ENCODE results near the gene FBF1.

FBF1 gene

GRCh38 chr17:75917141-75917916, 23.5 kb downstream of the FBF1 start:
- no peak for DNase-seq (ENCODE audit: low read depth)

DNA sequence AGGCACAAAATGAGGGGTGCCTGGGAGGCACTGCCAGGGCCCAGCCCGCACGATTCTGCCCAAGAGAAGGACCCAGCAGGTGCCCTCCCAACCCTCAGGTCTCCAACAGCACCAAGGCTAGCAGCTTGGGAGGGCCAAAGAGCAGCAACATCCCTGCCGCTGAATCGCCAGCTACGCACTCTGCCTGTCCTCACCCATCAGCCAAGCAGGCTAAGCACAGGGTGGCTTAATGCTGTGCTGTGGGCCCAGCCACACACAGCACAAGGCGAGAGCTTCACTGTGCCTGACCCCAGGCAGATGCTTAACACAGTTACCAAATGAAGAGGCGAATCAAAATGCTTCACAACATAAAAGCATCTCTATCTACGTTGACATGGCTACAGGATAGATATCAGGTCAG, 25.6 kb downstream of the FBF1 start:
- no peak for DNase-seq (ENCODE audit: low read depth)

GRCh38 chr17:75914643-75915267, 26.1 kb downstream of the FBF1 start:
- DNase-seq (ENCODE audit: low read depth), result no peak

GRCh38 chr17:75913537-75914210, 27.2 kb downstream of the FBF1 start:
- no peak for DNase-seq (ENCODE audit: low read depth)

- no peak for DNase-seq (ENCODE audit: low read depth)
These were observed 30.1 kb downstream of the FBF1 start for GRCh38 chr17:75910699-75911098.

DNA sequence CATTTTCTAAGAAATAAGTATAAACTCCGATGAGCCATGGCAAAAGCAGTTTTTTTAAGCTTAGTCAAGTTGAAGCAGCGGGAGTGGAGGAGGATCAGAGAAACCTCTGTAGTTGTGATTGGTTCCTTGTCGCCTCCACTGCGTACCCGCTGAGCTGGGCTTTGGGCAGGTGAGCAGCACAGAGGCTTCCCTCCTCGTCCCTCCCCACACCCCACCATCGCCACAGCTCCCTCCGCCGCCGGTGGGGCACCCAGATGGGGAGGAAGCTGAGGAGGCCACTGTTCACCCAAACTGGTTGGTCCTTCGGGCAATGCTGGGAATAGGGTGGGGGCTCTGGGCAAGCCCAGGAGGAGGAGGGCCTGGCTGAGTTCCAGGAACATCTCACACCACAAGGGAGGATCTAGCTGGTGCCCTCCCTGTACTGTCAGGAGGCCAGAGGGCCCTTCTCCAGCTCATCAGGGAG, 31.0 kb downstream of the FBF1 start:
- no peak for DNase-seq (ENCODE audit: low read depth)

GRCh38 chr17:75909051-75909811, 31.6 kb downstream of the FBF1 start:
- DNase-seq (ENCODE audit: low read depth), result no peak

DNA sequence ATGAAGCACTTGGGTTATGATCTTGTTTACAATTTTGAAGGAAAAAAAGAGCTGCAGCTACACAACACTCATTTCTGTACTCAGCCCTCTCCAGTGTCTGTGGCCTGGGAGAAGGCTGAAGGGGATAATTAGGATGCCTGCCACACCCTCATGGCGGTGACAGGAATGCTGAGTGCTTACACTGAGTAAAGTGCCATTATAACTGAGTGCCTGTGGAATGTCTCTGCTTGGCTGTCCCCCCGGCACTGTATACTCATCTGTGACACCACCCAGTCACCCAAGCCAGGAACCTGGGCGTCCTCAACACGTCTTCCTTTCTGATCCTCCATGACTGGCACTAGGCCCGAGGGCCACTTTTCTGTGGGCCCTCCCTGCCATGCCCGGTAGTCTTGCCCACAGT, 32.6 kb downstream of the FBF1 start:
- DNase-seq (ENCODE audit: low read depth), result no peak

DNA sequence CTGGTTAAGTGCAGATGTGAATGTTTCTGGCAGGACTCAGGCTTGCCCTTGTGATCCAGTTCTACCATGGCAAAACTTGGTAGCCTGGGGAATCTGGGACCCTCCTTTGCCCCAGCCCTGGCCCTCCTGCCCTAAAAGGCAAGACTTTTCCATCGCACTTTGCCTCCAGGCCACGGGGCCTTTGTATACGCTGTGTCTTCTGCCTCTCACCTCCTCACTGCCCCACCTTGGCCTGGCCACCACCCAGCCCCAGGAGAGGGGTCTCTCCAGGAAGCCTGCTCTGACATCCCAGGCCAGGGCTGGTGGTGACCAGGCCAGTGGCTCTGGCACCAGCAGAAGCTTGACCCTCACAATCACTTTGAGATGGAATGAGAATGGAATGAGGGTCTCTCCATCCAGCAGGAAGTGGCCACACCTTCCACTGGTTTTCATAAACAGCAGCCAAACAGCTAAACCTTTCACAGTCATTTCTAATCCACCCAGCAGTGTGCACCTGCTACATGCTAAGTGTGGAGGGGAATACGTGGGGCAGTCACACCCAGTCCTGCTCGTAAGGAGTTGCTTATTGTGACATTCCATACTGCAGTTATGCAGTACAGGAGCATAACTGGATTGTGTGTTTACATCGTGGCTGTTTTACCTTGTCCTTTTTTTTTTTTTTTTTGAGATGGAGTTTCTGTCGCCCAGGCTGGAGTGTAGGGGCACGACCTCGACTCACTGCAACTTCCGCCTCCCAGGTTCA, 34.5 kb downstream of the FBF1 start:
- DNase-seq (ENCODE audit: low read depth), result no peak

DNA sequence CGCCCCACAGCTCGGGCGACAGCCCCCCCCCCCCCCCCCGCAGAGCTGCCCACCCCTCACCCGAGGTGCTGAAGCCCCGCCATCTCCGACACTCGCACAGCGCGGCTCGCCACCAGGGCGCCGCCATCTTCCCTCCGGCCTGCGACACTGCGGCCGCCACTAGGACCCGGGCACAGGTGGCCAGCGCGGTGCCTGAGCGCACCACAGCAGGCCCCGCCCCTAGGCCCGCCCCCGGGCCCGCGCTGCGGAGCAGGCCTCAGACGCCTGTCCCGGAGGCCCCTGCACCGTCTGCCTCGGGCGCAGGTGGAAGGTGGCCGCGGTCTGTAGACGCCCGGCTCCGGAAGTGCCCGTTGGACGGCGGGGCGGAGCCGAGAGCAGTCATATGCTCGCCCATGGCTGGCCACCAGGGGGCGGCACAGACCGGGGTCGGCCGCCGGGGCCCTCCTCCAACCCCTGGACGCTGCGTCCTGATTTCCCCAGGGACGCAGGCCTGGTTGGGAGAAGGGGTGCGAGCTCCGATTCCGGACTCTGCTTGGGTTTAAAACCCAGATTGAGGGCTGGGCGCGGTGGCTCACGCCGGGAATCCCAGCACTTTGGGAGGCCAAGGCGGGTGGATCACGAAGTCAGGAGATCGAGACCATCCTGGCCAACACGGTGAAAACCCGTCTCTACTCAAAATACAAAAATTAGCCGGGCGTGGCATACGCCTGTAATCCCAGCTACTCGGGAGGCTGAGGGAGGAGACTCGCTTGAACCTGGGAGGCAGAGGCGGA, 35.9 kb downstream of the FBF1 start, which contains the start of gene MRPL38:
MRPL38 (minus strand) TSS at position 136 of the 773 bp plus-strand sequence; CDS start at position 127, 9 bp downstream.
- peak; percentile 83 for DNase-seq (ENCODE audit: low read depth)

DNA sequence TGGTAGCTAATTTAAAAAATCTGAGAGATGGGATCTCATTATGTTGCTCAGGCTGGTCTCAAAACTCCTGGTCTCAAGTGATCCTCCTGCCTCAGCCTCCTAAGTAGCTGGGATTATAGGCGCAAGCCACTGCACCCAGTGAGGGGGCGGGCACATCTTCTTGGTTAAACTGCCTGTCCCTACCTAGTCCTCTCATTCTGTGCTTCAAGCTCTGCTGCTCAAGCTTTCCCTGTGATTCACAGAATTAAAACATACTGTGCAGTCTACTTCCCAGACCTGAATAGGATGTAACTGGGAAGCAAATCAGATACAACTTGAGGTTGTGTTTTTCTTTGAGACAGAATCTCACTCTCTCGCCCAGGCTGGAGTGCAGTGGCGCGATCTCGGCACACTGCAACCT, 38.4 kb downstream of the FBF1 start:
- no peak for DNase-seq (ENCODE audit: low read depth)

- no peak for DNase-seq (ENCODE audit: low read depth)
These were observed 39.1 kb downstream of the FBF1 start for GRCh38 chr17:75901727-75902126.

- DNase-seq (ENCODE audit: low read depth), result no peak
These were observed 39.9 kb downstream of the FBF1 start for GRCh38 chr17:75900691-75901533.

DNA sequence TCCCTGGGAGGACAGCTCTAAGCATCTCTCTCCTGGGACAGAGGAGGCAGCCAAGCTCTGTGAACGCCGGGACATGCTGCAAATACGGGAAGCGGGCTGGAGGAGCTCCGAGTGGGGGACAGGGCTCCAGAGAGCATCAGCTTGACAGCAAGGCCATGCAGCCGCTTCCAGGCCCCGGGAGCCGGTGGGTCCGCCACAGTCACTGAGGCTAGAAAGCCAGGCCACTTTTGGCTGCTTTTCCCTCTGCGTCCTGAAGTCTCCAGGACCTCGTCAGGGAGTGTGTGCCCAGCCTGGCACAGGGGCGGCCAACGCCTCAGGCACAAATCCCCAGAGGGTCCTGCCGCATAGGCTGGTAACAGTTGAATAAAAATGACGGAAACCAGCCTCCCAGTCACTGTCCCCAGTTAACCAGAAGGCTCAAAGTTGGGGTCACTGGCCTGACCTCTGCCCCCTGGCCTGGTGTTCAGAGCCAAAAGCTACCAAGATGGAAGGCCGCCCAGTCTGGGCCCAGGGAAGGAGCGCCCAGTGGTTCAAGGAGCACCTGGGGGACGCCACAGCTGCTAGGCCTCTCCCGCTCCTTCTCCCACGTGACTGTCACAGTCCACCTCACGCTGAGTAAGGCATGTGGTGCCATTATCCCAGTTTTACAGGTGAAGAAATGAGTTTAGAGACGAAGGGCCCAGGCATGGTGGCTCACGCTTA, 40.9 kb downstream of the FBF1 start:
- no peak for DNase-seq (ENCODE audit: low read depth)

GRCh38 chr17:75899353-75899752, 41.5 kb downstream of the FBF1 start:
- no peak for DNase-seq (ENCODE audit: low read depth)

- DNase-seq (ENCODE audit: low read depth), result no peak
These were observed 42.1 kb downstream of the FBF1 start for GRCh38 chr17:75898791-75899190.

DNA sequence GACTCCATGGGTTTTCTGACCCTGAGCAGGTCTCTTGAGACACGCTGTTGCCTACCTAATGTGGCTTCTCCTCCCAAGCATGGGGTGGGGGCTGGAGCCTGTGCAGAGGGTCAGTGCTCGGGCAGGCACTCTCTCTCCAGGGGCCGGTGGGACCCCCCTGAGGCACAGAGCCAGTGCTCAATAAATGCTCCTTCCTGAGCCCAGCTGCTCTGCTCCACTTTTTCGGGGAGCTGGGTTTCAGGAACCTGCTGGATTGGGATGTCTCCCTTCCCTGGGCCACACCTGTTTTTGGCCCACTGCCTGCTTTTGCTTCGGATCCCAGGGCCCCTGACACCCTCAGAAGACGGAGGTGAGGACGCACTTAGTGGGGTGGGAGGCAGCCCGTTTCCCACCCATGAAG, 42.8 kb downstream of the FBF1 start:
- DNase-seq (ENCODE audit: low read depth), result no peak

DNA sequence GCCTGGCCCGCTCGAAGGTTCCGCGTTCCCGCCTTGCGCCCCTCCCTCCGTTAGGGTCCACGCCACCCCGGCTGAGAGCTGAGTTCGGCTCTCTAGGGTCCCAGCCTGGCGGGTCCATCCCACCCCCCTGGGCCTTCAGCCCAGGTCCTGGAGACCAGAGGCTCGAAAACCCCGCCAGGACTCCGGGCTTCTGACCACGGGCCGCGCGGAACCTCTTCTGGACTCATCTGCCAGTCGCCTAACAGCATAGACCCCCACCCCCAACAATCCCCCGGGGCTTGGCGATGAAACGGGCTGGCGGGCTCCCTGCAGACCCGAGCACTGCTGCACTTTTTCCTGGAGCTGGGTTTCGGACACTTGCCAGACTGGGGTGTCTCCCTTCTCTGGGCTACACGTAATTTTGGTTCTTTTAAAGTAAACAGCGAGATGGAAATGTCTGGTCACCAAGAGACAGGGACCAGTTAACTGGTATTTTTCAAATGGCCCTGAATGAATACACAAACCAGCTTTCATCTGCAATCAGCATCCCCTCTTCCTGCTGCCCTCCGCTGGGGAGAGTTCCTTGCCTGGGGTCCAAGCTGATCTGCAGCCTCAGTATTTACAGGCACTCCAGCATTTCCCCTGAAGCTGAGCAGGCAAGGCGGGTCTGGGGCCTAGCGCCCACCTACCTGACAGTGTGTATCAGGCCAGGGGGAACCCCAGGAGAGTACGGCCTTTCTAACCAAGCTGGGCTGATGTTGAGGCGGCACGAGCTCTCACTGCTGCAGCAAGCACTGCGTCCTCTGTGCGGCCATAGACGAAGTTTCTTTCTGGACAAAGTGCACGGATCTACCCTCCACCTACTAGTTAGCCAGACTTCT, 43.5 kb downstream of the FBF1 start:
- DNase-seq (ENCODE audit: low read depth), result no peak
